Body of pancreas (tissue), 4 donors: ENCODE measurements around the gene STXBP4.

Experiments
- CTCF ChIP-seq, 7 experiments: fragments of 450-650 bp in 4 of 7; fragments of 200-600 bp in 3 of 7; sonication (generic) in 3 of 7; IDR thresholded peaks; one replicate each; pipeline ENCODE4 v1.5.1; 2016 to 2019; ENCODE audit warnings: antibody characterized with exemption in 7 of 7
- POLR2A ChIP-seq, 3 donors: fragments of 450-650 bp; IDR thresholded peaks; one replicate each; pipeline ENCODE4 v1.6.1; 2016; ENCODE audit warnings: antibody characterized with exemption in 3 of 3, mild to moderate bottlenecking in 2 of 3

- TF ChIP-seq POLR2A (IDR thresholded peaks at IDR 0.05): no peak
- no peak for TF ChIP-seq CTCF (IDR thresholded peaks at IDR 0.05)
Measured at GRCh38 chr17:55067697-55068439, 99.3 kb downstream of the STXBP4 start.
